C4-2B (cell line): ENCODE measurements around the gene COL26A1.

Experiments used
- ZFX ChIP-seq: fragments of 450-650 bp; IDR thresholded peaks from 2 replicates; pipeline ENCODE4 v1.6.1; 2017
- TF ChIP-seq, protein P1 (sequence below): fragments of 450-650 bp; conservative IDR thresholded peaks from 2 replicates; pipeline ENCODE4 v1.5.1; 2017; ENCODE audit warnings: mild to moderate bottlenecking

DNA sequence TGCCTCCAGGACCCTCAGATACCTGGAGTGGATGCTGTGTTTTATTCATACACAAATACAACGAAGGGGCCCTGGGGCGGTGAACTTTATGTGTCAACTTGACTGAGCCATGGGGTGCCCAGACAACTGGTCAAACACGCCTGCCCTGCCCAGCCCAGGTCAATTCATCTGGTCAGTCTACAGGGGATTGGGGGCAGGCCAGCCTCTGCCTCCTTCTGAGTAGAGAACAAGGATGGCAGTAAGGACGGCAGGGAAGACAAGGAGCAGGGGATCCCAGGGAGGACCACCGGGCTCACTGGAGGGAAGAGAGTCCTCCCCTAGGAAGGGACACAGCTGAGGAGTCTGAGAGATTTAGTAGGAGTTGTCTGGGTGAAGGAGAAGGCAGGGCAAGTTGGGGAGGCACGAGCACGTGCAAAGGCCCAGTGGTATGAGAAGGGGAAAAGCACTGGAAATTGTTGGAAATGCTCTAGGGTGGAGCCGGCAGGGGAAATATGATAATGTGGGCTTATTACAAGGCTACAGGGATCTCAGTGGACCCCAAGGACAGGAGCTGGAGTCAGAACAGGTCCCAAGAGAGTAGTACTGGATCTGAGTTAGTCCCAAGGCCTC is 203.0 kb downstream of the COL26A1 start:
- TF ChIP-seq, protein P1, sequence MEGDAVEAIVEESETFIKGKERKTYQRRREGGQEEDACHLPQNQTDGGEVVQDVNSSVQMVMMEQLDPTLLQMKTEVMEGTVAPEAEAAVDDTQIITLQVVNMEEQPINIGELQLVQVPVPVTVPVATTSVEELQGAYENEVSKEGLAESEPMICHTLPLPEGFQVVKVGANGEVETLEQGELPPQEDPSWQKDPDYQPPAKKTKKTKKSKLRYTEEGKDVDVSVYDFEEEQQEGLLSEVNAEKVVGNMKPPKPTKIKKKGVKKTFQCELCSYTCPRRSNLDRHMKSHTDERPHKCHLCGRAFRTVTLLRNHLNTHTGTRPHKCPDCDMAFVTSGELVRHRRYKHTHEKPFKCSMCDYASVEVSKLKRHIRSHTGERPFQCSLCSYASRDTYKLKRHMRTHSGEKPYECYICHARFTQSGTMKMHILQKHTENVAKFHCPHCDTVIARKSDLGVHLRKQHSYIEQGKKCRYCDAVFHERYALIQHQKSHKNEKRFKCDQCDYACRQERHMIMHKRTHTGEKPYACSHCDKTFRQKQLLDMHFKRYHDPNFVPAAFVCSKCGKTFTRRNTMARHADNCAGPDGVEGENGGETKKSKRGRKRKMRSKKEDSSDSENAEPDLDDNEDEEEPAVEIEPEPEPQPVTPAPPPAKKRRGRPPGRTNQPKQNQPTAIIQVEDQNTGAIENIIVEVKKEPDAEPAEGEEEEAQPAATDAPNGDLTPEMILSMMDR: no peak
- TF ChIP-seq ZFX: no peak
